ENCODE measurements around the gene SDCBP2. TPM values are rescaled to one million over a fixed set of nuclear protein-coding genes. Genes with fewer than 3 reads are reported as not detected.

SDCBP2 gene, protein sequence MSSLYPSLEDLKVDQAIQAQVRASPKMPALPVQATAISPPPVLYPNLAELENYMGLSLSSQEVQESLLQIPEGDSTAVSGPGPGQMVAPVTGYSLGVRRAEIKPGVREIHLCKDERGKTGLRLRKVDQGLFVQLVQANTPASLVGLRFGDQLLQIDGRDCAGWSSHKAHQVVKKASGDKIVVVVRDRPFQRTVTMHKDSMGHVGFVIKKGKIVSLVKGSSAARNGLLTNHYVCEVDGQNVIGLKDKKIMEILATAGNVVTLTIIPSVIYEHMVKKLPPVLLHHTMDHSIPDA
- total RNA-seq = 1 to 10 TPM in 7 of 9 donors, under 1 TPM in 2; 0.43 to 7.6 (median 2.7) TPM
- polyA plus RNA-seq = 1 to 10 TPM; 2.4 to 3.8 (median 3.0) TPM
- long read RNA-seq, donor 1 = 0 reads
- long read RNA-seq, donor 2, partial matches to known transcripts = 0 of 1 reads
- long read RNA-seq, donor 2, other reads (novel, unspliced or antisense) = 0 of 1 reads
- long read RNA-seq, donor 3, partial matches to known transcripts = 0 of 1 reads
- long read RNA-seq, donor 3, other reads (novel, unspliced or antisense) = 0 of 1 reads
- long read RNA-seq, donor 4, partial matches to known transcripts = 0 of 3 reads
- long read RNA-seq, donor 4, other reads (novel, unspliced or antisense) = 2 of 3 reads
- long read RNA-seq, donor 5, partial matches to known transcripts = 1 of 13 reads
- long read RNA-seq, donor 5, other reads (novel, unspliced or antisense) = 9 of 13 reads
- long read RNA-seq, donor 6, partial matches to known transcripts = 0 of 1 reads
- long read RNA-seq, donor 6, other reads (novel, unspliced or antisense) = 1 of 1 reads
- long read RNA-seq, donor 7 = 0 reads
- long read RNA-seq, donor 8 = 0 reads
- long read RNA-seq, donor 9 = 0 reads
- long read RNA-seq, donor 10 = 0 reads

GRCh38 chr20:1328680-1329330 lies at the start of gene SDCBP2:
Gene SDCBP2, minus strand, starts transcription at chr20:1329139. Its CDS starts 8,723 bp downstream, at chr20:1320416.
- DNase-seq = peak in 3 of 7 donors; percentile 12 to 45 (median 12)
- intact Hi-C loops (cut with DNase I) = loop anchor here in 1 of 2 donors (5.0 kb wide), 1 partner anchor 58 kb away; no protein-coding TSS in a partner anchor
- Histone ChIP-seq H3K4me3 (no peak within 1 kb of the TSS), H3K27me3 (no peaks in the 10 kb centered on the region), H3K9me3 (replicated peaks in 1 of 3) (no peaks in the 10 kb centered on the region), H3K36me3 (replicated peaks in 1 of 2) (no peaks in the 10 kb centered on the region), H3K27ac (peak within 1 kb of the TSS; percentile 8 to 100 (median 99)), H3K4me1 (replicated peaks in 1 of 2) (peaks cover 24 to 63% of the 10 kb centered on the region in 2 donors)
- WGBS, 4 donors = 81 to 88% (median 85%) methylated on average over 7 to 8 of the region's 8 CpGs
- no peak for TF ChIP-seq POLR2A (IDR thresholded peaks at IDR 0.05)

DNA sequence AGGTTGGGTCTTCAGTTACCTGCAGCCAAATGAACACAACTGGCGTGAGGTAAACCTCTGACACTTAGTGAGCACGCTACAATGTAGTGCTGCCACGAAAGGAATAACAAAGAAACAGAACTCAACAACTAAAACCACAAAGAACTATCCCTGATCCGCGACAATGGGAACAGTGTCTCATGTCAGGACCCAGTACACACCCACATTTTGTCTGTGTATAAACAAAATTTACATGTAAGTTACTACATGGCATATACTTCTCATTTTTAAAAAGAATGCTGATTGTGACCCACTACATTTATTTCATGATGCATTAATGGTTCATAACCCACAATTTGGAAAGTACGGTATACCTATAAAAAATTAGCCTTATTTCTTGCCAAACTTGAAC lies 49.8 kb upstream of the SDCBP2 start:
- WGBS, 4 donors = 83 to 91% (median 89%) methylated on average over 6 of the region's 6 CpGs
- intact Hi-C loops (cut with DNase I) = no loop called here

GRCh38 chr20:1377984-1378734 lies 49.2 kb upstream of the SDCBP2 start:
- Histone ChIP-seq H3K27me3 (no peaks in the 10 kb centered on the region), H3K4me3 (no peak overlapping the region), H3K36me3 (replicated peaks in 1 of 2) (peaks cover 0 to 6% of the 10 kb centered on the region in 2 donors), H3K27ac (peak overlapping the region in 2 of 5 donors; percentile 56 to 65), H3K9me3 (replicated peaks in 1 of 3) (no peaks in the 10 kb centered on the region), H3K4me1 (replicated peaks in 1 of 2) (peaks cover 35 to 82% of the 10 kb centered on the region in 2 donors)
- no peak for TF ChIP-seq POLR2A (IDR thresholded peaks at IDR 0.05)
- TF ChIP-seq CTCF (IDR thresholded peaks at IDR 0.05) = no peak
- WGBS, 4 donors = 65 to 73% (median 69%) methylated on average over 6 of the region's 6 CpGs
- intact Hi-C loops (cut with DNase I) = no loop called here
- DNase-seq = no peak

More for the DNA sequence above, 49.8 kb upstream of the SDCBP2 start:
- H3K27ac ChIP-seq = no peak overlapping the region
- H3K36me3 ChIP-seq (replicated peaks in 1 of 2) = peaks cover 0 to 4% of the 10 kb centered on the region in 2 donors
- no peaks in the 10 kb centered on the region for H3K27me3 ChIP-seq
- DNase-seq = no peak
- H3K4me1 ChIP-seq (replicated peaks in 1 of 2) = peaks cover 35 to 83% of the 10 kb centered on the region in 2 donors
- no peak for TF ChIP-seq POLR2A (IDR thresholded peaks at IDR 0.05)
- no peak for TF ChIP-seq CTCF (IDR thresholded peaks at IDR 0.05)
- no peaks in the 10 kb centered on the region for H3K9me3 ChIP-seq (replicated peaks in 1 of 3)
- no peak overlapping the region for H3K4me3 ChIP-seq

- peak overlapping the region in 2 of 5 donors; percentile 56 to 65 for H3K27ac ChIP-seq
- no peak overlapping the region for H3K4me3 ChIP-seq
- peaks cover 28 to 77% of the 10 kb centered on the region in 2 donors for H3K4me1 ChIP-seq (replicated peaks in 1 of 2)
- WGBS, 4 donors = 44 to 56% (median 47%) methylated on average over 5 of the region's 5 CpGs
- intact Hi-C loops (cut with DNase I) = no loop called here
- no peak for DNase-seq
- H3K36me3 ChIP-seq (replicated peaks in 1 of 2) = peaks cover 0 to 12% of the 10 kb centered on the region in 2 donors
- H3K27me3 ChIP-seq = no peaks in the 10 kb centered on the region
- no peaks in the 10 kb centered on the region for H3K9me3 ChIP-seq (replicated peaks in 1 of 3)
- TF ChIP-seq POLR2A (IDR thresholded peaks at IDR 0.05) = no peak
- no peak for TF ChIP-seq CTCF (IDR thresholded peaks at IDR 0.05)
Observed at GRCh38 chr20:1377341-1377871, 48.5 kb upstream of the SDCBP2 start.
